ENCODE measurements around the gene CSMD2. TPM values are rescaled to one million over a fixed set of nuclear protein-coding genes. Genes with fewer than 3 reads are reported as not detected.

Gene CSMD2
- total and polyA plus RNA-seq, 4 donors, result 0.25 to 2.4 (median 1.7) TPM

DNA sequence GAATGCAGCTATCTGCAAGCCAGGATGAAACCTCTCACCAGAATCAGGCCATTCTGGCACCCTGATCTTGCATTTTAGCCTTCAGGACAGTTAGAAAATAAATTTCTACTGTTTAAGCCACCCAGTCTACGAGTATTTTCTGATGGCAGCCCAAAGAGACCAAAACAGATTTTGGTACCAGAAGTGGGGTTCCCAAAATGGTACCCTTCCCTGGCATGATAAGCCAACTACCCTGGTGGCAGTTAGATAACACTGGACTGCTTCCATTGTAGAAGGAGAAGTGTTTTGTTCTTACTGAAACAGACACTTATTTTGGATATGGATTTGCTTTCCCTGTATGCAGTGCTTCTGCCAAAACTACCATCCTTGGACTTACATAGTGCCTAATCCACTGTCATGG, 115.0 kb downstream of the CSMD2 start:
- intact Hi-C loops (cut with DNase I), result no loop called here
- Histone ChIP-seq H3K27me3 (ENCODE audit: control insufficient read depth in 1 of 2, insufficient read depth in 2 of 2, low read length in 1 of 2) (peaks cover 0 to 2% of the 10 kb centered on the region in 2 donors), H3K4me1 (ENCODE audit: control insufficient read depth in 1 of 2, insufficient read depth in 2 of 2, low read length in 2 of 2) (no peaks in the 10 kb centered on the region), H3K36me3 (ENCODE audit: control insufficient read depth in 1 of 2, insufficient read depth in 2 of 2, low read length in 1 of 2) (no peaks in the 10 kb centered on the region), H3K9me3 (ENCODE audit: control insufficient read depth, low read length) (peaks cover 7% of the 10 kb centered on the region), H3K27ac (ENCODE audit: low read depth in 1 of 2, low read length in 2 of 2) (no peak overlapping the region), H3K4me3 (ENCODE audit: low read length in 2 of 2) (no peak overlapping the region)
- WGBS, 2 donors, result 69 to 72% methylated on average over 1 of the region's 1 CpG
- ATAC-seq (ENCODE audit: low FRiP score), result no peak
- no peak for DNase-seq

DNA sequence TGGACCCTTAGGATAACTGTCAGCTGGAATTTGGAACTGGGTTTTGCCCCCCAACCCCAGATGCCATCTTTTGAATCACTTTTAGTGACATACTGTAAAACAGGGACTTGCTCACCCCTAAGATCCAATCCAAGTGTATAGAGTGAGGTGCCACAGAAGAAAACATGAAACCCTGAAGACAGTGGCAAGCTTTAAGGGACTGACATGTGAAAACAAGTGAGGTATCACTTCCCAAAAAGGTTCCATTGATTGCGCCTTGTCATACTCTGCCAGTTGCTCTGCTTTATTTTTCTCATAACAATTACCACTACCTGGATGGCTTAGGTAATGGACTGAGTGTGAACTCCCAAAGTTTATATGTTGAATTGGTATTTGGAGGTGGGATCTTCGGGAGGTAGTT, 115.6 kb downstream of the CSMD2 start:
- Histone ChIP-seq H3K36me3 (ENCODE audit: control insufficient read depth in 1 of 2, insufficient read depth in 2 of 2, low read length in 1 of 2) (no peaks in the 10 kb centered on the region), H3K9me3 (ENCODE audit: control insufficient read depth, low read length) (peaks cover 7% of the 10 kb centered on the region), H3K4me3 (ENCODE audit: low read length in 2 of 2) (no peak overlapping the region), H3K27ac (ENCODE audit: low read depth in 1 of 2, low read length in 2 of 2) (no peak overlapping the region), H3K27me3 (ENCODE audit: control insufficient read depth in 1 of 2, insufficient read depth in 2 of 2, low read length in 1 of 2) (peaks cover 0 to 2% of the 10 kb centered on the region in 2 donors), H3K4me1 (ENCODE audit: control insufficient read depth in 1 of 2, insufficient read depth in 2 of 2, low read length in 2 of 2) (no peaks in the 10 kb centered on the region)
- intact Hi-C loops (cut with DNase I), result no loop called here
- ATAC-seq (ENCODE audit: low FRiP score) (no peak), DNase-seq (no peak)
- 43 to 46% methylated on average over 2 of the region's 2 CpGs for WGBS, 2 donors

DNA sequence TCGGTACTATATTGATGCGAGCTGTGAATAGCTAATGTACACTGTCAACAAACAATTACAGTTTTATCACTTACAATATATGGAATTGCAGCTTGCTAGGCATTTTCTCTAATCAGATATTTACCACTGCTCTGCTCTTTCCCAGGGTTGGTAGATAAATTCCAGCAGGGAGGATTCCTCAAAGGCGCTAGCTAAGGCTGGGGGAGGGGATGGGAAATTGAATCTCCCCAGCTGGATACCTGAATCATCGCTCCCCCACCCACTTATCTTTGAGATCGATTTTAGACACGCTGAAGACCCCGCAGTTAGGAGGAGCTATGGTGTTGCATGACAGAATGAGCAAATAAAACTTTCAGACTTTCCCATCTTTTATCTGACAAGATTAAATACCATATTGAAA, 127.2 kb downstream of the CSMD2 start:
- Histone ChIP-seq H3K27ac (ENCODE audit: low read depth in 1 of 2, low read length in 2 of 2) (no peak overlapping the region), H3K4me1 (ENCODE audit: control insufficient read depth in 1 of 2, insufficient read depth in 2 of 2, low read length in 2 of 2) (no peaks in the 10 kb centered on the region), H3K4me3 (ENCODE audit: low read length in 2 of 2) (no peak overlapping the region), H3K36me3 (ENCODE audit: control insufficient read depth in 1 of 2, insufficient read depth in 2 of 2, low read length in 1 of 2) (no peaks in the 10 kb centered on the region), H3K27me3 (ENCODE audit: control insufficient read depth in 1 of 2, insufficient read depth in 2 of 2, low read length in 1 of 2) (no peaks in the 10 kb centered on the region), H3K9me3 (ENCODE audit: control insufficient read depth, low read length) (no peaks in the 10 kb centered on the region)
- intact Hi-C loops (cut with DNase I), result no loop called here
- DNase-seq (no peak), ATAC-seq (ENCODE audit: low FRiP score) (no peak)
- WGBS, 2 donors, result 54 to 59% methylated on average over 7 of the region's 7 CpGs

DNA sequence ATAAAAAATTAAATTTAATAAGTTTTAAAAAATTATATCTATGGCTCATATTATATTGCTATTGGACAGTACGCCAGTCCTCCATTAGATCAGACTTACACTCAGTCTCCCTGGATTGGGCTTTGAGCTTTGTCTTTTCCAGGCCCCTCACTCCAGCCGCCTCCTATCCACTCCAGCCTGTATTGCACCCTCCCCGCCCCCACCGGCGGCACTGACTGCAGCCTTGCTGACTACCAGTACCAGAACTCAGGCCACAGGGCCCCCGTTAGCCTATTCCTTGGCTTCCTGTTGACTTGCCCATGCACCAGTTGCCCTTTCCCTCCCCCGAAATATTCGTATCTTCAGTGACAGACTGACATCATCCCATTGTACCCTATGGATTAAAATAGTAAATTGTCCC, 127.9 kb downstream of the CSMD2 start:
- ATAC-seq (ENCODE audit: low FRiP score) (no peak), DNase-seq (no peak)
- Histone ChIP-seq H3K27ac (ENCODE audit: low read depth in 1 of 2, low read length in 2 of 2) (no peak overlapping the region), H3K36me3 (ENCODE audit: control insufficient read depth in 1 of 2, insufficient read depth in 2 of 2, low read length in 1 of 2) (no peaks in the 10 kb centered on the region), H3K4me3 (ENCODE audit: low read length in 2 of 2) (no peak overlapping the region), H3K9me3 (ENCODE audit: control insufficient read depth, low read length) (no peaks in the 10 kb centered on the region), H3K27me3 (ENCODE audit: control insufficient read depth in 1 of 2, insufficient read depth in 2 of 2, low read length in 1 of 2) (no peaks in the 10 kb centered on the region), H3K4me1 (ENCODE audit: control insufficient read depth in 1 of 2, insufficient read depth in 2 of 2, low read length in 2 of 2) (no peaks in the 10 kb centered on the region)
- 54 to 68% methylated on average over 8 of the region's 8 CpGs for WGBS, 2 donors
- intact Hi-C loops (cut with DNase I), result no loop called here

DNA sequence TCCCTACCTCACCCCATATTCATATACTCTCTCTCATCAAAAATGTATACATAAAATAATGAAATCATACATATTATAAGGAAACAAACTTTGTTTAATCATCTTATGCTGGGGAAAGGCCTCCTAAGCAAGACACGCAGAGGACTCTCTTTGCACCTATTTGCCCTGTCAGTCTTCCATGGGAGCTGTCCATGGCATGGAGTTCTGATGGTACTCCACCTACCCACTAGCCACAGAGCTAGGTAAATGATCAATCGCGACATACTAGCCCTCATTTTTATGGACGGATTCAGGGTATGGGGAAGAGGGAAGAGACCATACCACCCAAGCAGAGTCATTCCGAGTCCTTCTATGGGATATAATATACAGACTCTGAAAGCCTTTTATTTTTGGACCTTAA, 131.0 kb downstream of the CSMD2 start:
- Histone ChIP-seq H3K9me3 (ENCODE audit: control insufficient read depth, low read length) (no peaks in the 10 kb centered on the region), H3K4me1 (ENCODE audit: control insufficient read depth in 1 of 2, insufficient read depth in 2 of 2, low read length in 2 of 2) (no peaks in the 10 kb centered on the region), H3K27ac (ENCODE audit: low read depth in 1 of 2, low read length in 2 of 2) (no peak overlapping the region), H3K36me3 (ENCODE audit: control insufficient read depth in 1 of 2, insufficient read depth in 2 of 2, low read length in 1 of 2) (no peaks in the 10 kb centered on the region), H3K4me3 (ENCODE audit: low read length in 2 of 2) (no peak overlapping the region), H3K27me3 (ENCODE audit: control insufficient read depth in 1 of 2, insufficient read depth in 2 of 2, low read length in 1 of 2) (no peaks in the 10 kb centered on the region)
- intact Hi-C loops (cut with DNase I), result no loop called here
- ATAC-seq (ENCODE audit: low FRiP score), result no peak
- WGBS, 2 donors, result 81 to 83% methylated on average over 5 of the region's 5 CpGs
- no peak for DNase-seq

DNA sequence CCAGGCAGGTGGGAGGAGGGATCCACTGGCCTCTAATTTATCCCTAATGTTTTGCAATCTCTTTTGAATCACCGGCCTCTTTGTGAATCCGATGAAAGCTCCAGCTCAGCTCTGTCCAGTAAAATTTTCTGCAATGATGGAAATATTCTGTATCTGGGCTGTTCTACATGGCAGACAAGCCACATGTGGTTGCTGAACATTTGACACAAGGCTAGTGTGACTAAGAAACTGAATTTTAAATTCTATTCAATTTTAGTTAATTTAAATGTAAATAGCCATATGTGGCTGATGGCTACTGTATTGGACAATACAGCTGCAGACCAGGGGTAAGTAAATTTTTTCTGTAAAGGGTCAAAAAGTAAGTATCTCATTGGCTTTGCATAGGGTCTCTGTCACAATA, 135.1 kb downstream of the CSMD2 start:
- intact Hi-C loops (cut with DNase I), result no loop called here
- WGBS, 2 donors, result 93 to 96% methylated on average over 2 of the region's 2 CpGs

DNA sequence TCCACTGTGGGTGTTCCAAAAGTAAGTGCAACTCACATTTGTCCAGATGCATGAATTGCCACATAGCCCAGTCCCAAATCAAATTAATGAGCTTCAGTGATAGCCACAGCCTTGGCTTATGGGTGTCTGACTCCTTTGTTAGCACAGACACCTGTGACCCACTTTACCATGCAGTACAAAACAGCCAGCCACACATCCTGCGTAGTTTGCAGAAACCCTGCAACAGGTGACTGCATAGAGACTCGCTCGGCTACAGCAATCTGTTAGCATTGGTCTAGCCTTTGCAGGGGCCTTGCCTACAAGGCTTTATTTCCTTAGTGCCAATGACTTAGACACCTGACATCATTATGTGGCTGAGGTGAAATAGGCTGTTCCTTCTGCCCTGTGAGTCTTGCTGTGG, 135.5 kb downstream of the CSMD2 start:
- H3K36me3 ChIP-seq (ENCODE audit: control insufficient read depth in 1 of 2, insufficient read depth in 2 of 2, low read length in 1 of 2), result no peaks in the 10 kb centered on the region
- WGBS, 2 donors, result 92 to 93% methylated on average over 3 of the region's 3 CpGs
- H3K4me1 ChIP-seq (ENCODE audit: control insufficient read depth in 1 of 2, insufficient read depth in 2 of 2, low read length in 2 of 2), result no peaks in the 10 kb centered on the region
- no peaks in the 10 kb centered on the region for H3K9me3 ChIP-seq (ENCODE audit: control insufficient read depth, low read length)
- DNase-seq (no peak), ATAC-seq (ENCODE audit: low FRiP score) (no peak)
- no peaks in the 10 kb centered on the region for H3K27me3 ChIP-seq (ENCODE audit: control insufficient read depth in 1 of 2, insufficient read depth in 2 of 2, low read length in 1 of 2)
- H3K4me3 ChIP-seq (ENCODE audit: low read length in 2 of 2), result no peak overlapping the region
- H3K27ac ChIP-seq (ENCODE audit: low read depth in 1 of 2, low read length in 2 of 2), result no peak overlapping the region
- intact Hi-C loops (cut with DNase I), result no loop called here

More for the DNA sequence above, 135.1 kb downstream of the CSMD2 start:
- Histone ChIP-seq H3K4me1 (ENCODE audit: control insufficient read depth in 1 of 2, insufficient read depth in 2 of 2, low read length in 2 of 2) (no peaks in the 10 kb centered on the region), H3K4me3 (ENCODE audit: low read length in 2 of 2) (no peak overlapping the region), H3K27me3 (ENCODE audit: control insufficient read depth in 1 of 2, insufficient read depth in 2 of 2, low read length in 1 of 2) (no peaks in the 10 kb centered on the region), H3K9me3 (ENCODE audit: control insufficient read depth, low read length) (no peaks in the 10 kb centered on the region), H3K36me3 (ENCODE audit: control insufficient read depth in 1 of 2, insufficient read depth in 2 of 2, low read length in 1 of 2) (no peaks in the 10 kb centered on the region), H3K27ac (ENCODE audit: low read depth in 1 of 2, low read length in 2 of 2) (no peak overlapping the region)
- DNase-seq, result no peak
- ATAC-seq (ENCODE audit: low FRiP score), result no peak

DNA sequence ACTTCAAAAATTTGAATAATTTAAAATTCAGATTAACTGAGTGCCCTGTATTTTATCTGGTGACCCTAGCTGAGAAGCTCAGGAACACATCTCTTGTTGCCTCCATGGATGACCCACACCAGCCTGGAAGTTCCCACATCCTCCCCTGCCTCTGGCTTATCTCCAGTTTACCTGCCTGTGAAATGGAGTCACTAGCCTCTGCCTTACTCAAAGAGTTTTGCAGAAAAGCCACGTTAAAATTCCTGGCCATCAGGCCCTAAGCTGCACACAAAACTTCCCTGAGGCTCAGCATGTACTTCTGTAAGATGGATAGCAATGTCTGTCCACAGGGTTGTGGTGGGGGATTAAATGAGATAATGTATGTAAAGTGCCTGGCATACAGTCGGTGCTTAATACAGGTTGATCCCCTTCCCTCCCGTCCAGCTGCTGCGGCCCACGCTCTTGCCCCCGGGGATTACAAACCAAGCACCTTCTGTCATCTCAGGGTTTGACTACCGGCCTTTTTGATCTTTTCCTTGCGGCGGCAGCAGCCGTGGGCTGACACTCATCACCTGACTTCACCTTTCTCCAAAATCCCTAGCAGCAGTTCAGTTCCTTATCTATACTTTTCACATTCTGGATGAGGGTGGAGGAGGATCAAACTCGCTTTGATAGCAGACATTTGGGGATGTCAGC, 136.5 kb downstream of the CSMD2 start:
- Histone ChIP-seq H3K27ac (ENCODE audit: low read depth in 1 of 2, low read length in 2 of 2) (no peak overlapping the region), H3K4me3 (ENCODE audit: low read length in 2 of 2) (no peak overlapping the region), H3K27me3 (ENCODE audit: control insufficient read depth in 1 of 2, insufficient read depth in 2 of 2, low read length in 1 of 2) (no peaks in the 10 kb centered on the region), H3K9me3 (ENCODE audit: control insufficient read depth, low read length) (no peaks in the 10 kb centered on the region), H3K4me1 (ENCODE audit: control insufficient read depth in 1 of 2, insufficient read depth in 2 of 2, low read length in 2 of 2) (no peaks in the 10 kb centered on the region), H3K36me3 (ENCODE audit: control insufficient read depth in 1 of 2, insufficient read depth in 2 of 2, low read length in 1 of 2) (no peaks in the 10 kb centered on the region)
- intact Hi-C loops (cut with DNase I), result no loop called here
- 84 to 87% methylated on average over 11 of the region's 11 CpGs for WGBS, 2 donors
- ATAC-seq (ENCODE audit: low FRiP score) (no peak), DNase-seq (no peak)

DNA sequence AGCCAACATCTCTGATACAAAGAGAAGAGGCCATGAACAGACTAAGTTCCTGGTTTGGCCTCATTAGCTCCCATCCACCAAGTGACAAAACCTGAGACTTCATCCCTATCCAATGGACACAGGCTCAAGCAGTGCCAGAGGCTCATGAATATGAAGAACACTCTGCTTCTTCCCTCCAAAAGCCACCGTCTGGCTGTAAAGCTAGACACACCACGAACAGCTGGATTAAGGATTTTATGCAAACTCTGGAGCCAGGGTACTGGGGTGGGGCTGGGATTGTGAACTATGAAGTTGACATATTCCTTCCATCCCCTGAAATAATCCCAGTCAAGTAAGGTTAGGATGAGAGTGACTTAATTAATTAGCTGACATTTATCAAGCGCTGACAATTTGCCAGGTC, 139.4 kb downstream of the CSMD2 start:
- no peak overlapping the region for H3K27ac ChIP-seq (ENCODE audit: low read depth in 1 of 2, low read length in 2 of 2)
- no peak for ATAC-seq (ENCODE audit: low FRiP score)
- no peaks in the 10 kb centered on the region for H3K36me3 ChIP-seq (ENCODE audit: control insufficient read depth in 1 of 2, insufficient read depth in 2 of 2, low read length in 1 of 2)
- no peaks in the 10 kb centered on the region for H3K27me3 ChIP-seq (ENCODE audit: control insufficient read depth in 1 of 2, insufficient read depth in 2 of 2, low read length in 1 of 2)
- no peak overlapping the region for H3K4me3 ChIP-seq (ENCODE audit: low read length in 2 of 2)
- no peak for DNase-seq
- H3K4me1 ChIP-seq (ENCODE audit: control insufficient read depth in 1 of 2, insufficient read depth in 2 of 2, low read length in 2 of 2), result no peaks in the 10 kb centered on the region
- 75 to 80% methylated on average over 3 of the region's 3 CpGs for WGBS, 2 donors
- no peaks in the 10 kb centered on the region for H3K9me3 ChIP-seq (ENCODE audit: control insufficient read depth, low read length)
- intact Hi-C loops (cut with DNase I), result no loop called here
